GOT3 (cell line): Measurements from ENCODE around the gene TCF23.
"Not testable (repeated sequence)": the region's sequence is repeated elsewhere in the genome, so short reads cannot be mapped to it uniquely, and the experiment has no call there.

Source experiments
- DNase-seq: peaks from one replicate; lab custom pipeline; 2025; ENCODE audit warnings: mixed read lengths; lab: John Stamatoyannopoulos, UW

Gene TCF23

DNA sequence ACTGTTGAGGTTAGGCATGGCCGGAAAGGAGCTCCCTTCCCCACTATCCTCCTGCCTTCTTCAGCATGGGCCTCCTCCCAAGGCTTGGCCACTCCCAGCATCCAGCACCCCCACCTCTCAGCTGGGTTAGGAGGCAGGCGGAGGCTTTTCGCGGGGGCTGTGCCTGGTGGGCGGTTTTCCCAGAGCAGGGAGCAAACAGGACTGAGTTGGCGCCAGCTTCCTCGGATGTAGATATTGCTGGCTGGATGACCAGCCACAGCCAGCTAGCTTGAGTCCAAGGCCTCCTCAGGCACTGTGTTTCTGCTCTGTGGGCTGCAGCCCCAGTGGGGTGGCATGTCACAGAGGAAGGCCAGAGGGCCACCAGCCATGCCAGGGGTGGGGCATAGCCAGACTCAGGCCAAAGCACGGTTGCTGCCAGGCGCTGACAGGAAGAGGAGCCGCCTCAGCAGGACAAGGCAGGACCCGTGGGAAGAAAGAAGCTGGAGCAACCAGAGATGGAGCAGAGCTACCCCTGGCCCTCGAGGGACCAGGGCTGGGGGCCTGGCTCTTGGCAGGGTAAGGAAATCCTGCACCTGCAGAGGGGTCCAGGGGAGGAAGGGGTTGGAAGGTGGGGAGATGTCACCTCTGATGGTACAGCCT is at the start of gene TCF23:
Gene TCF23 (plus strand): TSS at position 204 of the 639 bp plus-strand sequence. CDS start 130 bp downstream, at position 334.
- no peak for DNase-seq

GRCh38 chr2:27099334-27099955 is 49.4 kb upstream of the TCF23 start:
- no peak for DNase-seq

GRCh38 chr2:27100036-27100435 is 48.8 kb upstream of the TCF23 start:
- no peak for DNase-seq

- no peak for DNase-seq
These were observed 46.5 kb upstream of the TCF23 start for GRCh38 chr2:27102329-27102728.

DNA sequence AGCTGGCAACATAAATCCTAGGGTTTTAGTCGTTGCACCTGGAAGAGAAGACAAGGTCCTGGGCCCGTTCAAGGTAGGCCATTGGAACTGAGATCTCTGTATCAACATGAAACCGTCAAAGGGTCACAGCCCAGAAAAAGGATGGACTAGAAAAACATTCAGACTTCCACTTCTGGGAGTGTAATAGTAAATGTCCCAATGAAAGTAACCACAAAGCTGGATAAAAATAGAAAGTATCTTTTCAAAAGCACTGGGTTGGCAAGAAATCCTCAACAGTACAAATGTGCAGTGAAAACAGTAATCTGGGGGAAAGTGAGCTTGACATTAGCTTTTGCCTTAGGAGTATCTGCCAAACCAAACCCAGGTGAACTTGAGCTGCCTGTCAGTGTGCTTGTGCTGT is 42.8 kb upstream of the TCF23 start:
- DNase-seq: no peak

DNA sequence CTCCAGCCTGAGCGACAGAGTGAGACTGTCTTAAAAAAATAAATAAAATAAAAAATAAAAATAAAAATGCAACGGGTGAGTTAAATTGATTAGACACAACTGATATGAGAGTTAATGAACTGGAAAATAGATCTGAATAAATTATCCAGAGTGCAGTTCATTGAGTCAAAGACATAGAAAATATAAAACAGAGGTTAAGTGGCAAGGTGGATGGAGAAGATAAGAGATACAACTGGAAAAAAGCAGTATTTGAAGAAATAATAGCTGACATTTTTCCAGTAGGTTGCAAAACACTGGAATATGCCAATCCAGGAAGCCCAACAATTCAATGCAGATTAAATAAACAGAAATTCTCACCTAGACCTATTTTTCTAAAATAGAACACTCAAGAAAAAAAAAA is 40.6 kb upstream of the TCF23 start:
- DNase-seq: no peak

DNA sequence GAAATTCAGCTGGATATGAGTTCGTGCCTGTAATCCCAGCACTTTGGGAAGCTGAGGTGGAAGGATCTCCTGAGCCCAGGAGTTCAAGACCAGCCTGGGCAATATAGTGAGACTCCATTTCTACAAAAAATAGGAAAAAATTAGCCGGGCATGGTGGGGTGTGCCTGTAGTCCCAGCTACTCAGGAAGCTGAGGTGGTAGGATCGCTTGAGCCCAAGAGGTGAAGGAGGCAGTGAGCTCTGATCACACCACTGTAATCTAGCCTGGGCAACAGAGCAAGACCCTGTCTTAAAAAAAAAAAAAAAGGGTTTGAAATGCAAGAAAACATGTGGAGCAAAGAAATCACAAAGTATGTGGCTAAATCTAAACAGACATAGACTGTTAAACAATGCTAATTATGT is 39.7 kb upstream of the TCF23 start:
- no peak for DNase-seq

GRCh38 chr2:27110603-27111352 is 38.0 kb upstream of the TCF23 start:
- not testable (repeated sequence) for DNase-seq

GRCh38 chr2:27111392-27112078 is 37.3 kb upstream of the TCF23 start:
- DNase-seq: not testable (repeated sequence)

DNA sequence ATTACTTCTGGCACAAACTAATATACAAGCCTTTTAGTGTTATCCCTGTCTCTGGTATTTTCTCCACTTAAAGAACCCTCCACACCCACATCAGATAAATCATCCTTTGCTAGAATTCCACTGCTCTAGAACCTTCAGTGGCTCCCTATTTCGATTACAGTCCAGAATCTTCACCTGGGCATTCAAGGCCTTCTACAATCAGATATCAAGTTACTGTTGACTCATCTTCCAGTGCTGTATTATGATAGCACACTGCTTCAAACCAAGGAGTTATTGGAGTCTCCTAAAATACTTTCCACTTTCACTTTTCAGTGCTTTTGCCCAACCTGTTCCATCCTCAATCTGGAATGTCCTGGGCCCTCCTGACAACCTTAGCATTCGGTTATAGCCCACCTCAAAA is 33.3 kb upstream of the TCF23 start:
- no peak for DNase-seq

- no peak for DNase-seq
These were observed 30.7 kb upstream of the TCF23 start for GRCh38 chr2:27117995-27118524.

DNA sequence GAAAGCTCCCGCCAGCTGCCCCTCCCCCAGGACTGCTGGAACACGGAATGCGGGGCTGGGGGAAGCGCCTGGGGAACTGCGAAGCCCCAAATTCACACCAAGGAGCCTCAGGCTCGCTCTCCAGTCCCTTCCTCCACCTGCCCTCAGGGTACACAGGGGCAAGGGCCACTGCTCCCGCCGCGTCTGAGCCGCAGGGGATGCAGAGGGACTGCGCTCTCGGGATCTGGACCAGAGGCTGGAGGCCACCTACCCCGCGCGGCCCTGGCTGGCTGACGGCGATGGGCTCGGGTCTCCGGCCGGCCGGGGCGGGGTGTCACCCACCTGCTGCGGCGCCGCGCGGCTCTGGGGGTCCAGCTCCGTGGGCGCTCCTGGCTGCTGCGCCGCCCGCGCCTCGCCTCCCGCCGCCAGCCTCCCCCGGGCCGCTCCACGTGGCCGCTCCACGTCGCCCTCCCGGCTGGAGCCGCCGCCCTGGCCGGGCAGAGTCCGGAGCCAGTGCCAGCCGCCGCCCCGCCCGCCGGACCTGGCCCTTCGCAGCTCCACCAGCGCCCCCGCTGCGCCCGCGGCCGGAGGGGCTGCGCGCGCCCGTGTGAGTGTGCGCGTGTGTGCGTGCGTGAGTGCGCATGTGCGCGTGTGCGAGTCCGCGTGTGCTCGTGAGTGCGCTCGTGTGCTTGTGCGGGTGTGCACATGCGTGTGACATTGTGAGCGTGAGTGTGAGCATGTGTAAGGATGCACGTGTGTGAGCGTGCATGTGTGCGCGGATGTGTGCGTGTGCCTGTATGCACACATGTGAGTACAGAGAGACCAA is 30.1 kb upstream of the TCF23 start, which contains the start of gene CGREF1:
Gene CGREF1 (minus strand): TSS at position 604 of the 805 bp plus-strand sequence. CDS start 14,762 bp downstream, outside the sequence.
- no peak for DNase-seq

DNA sequence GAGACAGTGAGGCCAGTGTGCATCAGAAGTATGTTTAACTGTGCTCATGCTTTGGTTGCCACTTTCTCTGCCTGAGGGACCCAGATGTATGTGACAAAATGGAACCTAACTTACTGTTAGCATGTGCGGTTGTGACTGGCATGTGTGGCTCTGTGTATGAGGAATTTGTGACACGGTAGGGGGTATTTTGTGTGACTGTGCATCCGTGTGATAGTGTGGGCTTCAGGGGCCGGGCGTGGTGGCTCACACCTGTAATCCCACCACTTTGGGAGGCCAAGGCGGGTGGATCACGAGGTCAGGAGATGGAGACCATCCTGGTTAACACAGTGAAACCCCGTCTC is 29.5 kb upstream of the TCF23 start:
- not testable (repeated sequence) for DNase-seq

DNA sequence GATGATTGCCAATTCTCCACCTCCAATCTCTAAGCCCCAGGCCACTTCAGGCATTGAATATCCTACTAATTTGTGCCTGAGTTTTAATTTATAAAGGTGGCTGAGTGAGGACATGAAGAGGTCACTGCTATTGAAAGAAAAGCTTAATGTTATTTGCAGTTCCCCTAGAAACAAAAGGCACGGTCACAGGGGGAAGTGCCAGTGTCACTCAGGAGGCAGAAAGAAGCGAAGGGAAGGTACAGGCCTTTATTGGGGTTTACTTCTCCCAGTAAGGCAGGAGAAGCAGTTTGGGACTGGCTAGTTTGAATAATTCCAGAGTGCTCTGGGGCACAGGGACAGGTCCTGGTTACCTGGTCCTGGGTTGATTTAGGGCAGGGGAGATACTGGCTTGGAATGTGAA is 26.9 kb upstream of the TCF23 start:
- no peak for DNase-seq

GRCh38 chr2:27122791-27123190 is 26.0 kb upstream of the TCF23 start:
- no peak for DNase-seq

DNA sequence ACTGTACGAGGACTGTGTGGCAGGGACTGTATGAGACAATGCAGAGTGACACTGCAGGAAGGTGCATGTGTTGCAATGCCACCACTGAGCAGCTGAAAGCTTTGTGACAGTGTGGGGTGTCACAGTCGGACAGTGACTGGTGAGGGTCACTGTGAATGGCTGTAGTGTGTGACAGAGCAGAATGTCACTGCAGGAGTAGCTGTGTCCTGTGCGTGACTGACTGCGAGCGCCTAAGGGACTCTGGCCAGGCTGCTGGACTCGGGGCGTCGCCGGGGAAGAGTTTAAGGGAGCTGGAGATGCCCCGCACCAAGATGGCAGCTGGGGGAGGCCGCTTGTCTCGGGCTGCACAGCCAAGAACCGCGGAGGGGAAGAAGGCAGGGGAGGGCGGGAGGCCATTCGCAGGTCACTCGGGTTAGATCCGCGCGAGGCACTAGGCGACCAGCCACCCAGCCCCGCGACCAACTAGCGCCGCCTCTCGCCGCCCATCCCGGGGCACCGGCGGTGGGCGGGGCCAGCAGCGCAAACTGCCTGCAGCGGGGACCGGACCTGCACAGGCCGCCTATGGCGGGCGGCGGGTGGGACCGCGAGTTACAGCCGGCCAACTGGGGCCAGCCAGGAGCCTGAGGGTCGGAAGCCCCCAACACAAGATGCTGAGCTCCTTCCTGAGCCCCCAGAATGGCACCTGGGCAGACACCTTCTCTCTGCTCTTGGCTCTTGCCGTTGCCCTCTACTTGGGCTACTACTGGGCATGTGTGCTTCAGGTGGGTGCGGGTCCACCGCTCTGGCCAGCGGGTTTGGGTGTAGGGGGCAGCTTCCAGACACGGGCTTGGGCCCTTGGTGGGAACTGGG is 25.3 kb upstream of the TCF23 start, which contains the start of gene ABHD1:
Gene ABHD1 (plus strand): TSS at position 514 of the 849 bp plus-strand sequence. CDS start 134 bp downstream, at position 648.
- DNase-seq: no peak

GRCh38 chr2:27125104-27125503 is 23.7 kb upstream of the TCF23 start:
- DNase-seq: no peak

DNA sequence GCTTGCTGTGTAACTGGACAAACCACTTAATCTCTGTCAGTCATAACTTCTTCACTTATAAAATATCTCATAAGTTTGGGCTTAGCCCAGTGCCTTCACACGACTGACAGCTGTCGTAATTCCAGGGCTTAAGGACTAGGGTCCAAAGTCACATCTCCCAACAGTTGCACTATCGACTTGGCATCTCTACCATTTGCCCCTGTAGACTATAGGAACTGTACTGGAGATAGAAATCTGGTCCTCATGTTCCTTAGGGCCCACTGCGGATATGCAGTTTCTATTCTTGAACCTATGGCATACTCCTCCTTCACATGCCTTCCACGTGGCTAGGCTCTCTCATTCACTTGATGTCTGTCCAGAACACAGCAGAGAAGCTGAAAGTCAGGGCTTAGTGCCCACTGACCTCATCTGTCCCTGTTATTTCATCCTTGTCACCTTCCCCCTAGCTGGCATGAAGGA is 22.5 kb upstream of the TCF23 start:
- no peak for DNase-seq

GRCh38 chr2:27127883-27128667 is 20.7 kb upstream of the TCF23 start:
- DNase-seq: no peak
